HEK293 (cell line): Measurements from ENCODE around the gene TNNI3K.

ENCODE experiments used
- CTCF ChIA-PET: fragments of 350-600 bp; formaldehyde crosslinking; extraction: SDS; loops from one replicate; lab custom pipeline; 2021; ENCODE audit warnings: antibody characterized with exemption; lab: Yijun Ruan, JAX
- POLR2A ChIA-PET: fragments of 300-600 bp; formaldehyde crosslinking; extraction: SDS; loops from one replicate; lab custom pipeline; 2020; ENCODE audit warnings: antibody characterized with exemption, inconsistent platforms; lab: Yijun Ruan, JAX
- H3K27ac ChIP-seq: fragments of 200-500 bp; sonication (Bioruptor generic); 2 replicates; pipeline ENCODE4 v1.5.1; 2014; ENCODE audit warnings: low read depth, low read length, control low read depth, inconsistent platforms; ENCODE audit errors: extremely low read depth
- H3K36me3 ChIP-seq, 2 experiments: fragments of 200-500 bp in 1 of 2; sonication (Bioruptor generic) in 1 of 2; 1 replicate in 1 of 2; 2 replicates in 1 of 2; pipeline ENCODE4 v1.5.1; 2014 to 2017; ENCODE audit warnings: inconsistent platforms in 2 of 2, low read length in 2 of 2; ENCODE audit not compliant: control insufficient read depth in 2 of 2, insufficient read depth in 1 of 2
- H3K4me1 ChIP-seq: fragments of 200-500 bp; sonication (Bioruptor generic); 2 replicates; pipeline ENCODE4 v1.5.1; 2014; ENCODE audit warnings: mild to moderate bottlenecking, low read length, inconsistent platforms; ENCODE audit not compliant: control insufficient read depth, insufficient read depth
- H3K4me3 ChIP-seq: 2 replicates; pipeline ENCODE4 v1.5.1; 2011; ENCODE audit warnings: low read depth, mild to moderate bottlenecking, control low read depth, low read length, moderate library complexity
- H3K9me3 ChIP-seq: fragments of 200-500 bp; sonication (Bioruptor generic); 2 replicates; pipeline ENCODE4 v1.5.1; 2014; ENCODE audit warnings: low read depth, low read length, inconsistent platforms; ENCODE audit not compliant: control insufficient read depth, insufficient read depth
- BCL11A ChIP-seq: fragments of 450-650 bp; formaldehyde crosslinking; IDR thresholded peaks from 2 replicates; pipeline ENCODE4 v1.5.1; 2016; ENCODE audit warnings: low read depth, missing biosample characterization, missing genetic modification characterization
- HOXD13 ChIP-seq: sonication (generic); formaldehyde crosslinking; IDR thresholded peaks from 2 replicates; pipeline ENCODE4 v1.8.0; 2022; ENCODE audit warnings: missing genetic modification reagents, borderline replicate concordance
- PATZ1 ChIP-seq: fragments of 450-650 bp; formaldehyde crosslinking; IDR thresholded peaks from 2 replicates; pipeline ENCODE4 v1.5.1; 2016; ENCODE audit warnings: missing biosample characterization, missing genetic modification characterization
- TSHZ1 ChIP-seq: fragments of 450-650 bp; formaldehyde crosslinking; IDR thresholded peaks from 2 replicates; pipeline ENCODE4 v1.5.1; 2016; ENCODE audit warnings: missing biosample characterization, missing genetic modification characterization, borderline replicate concordance
- ZBTB48 ChIP-seq: fragments of 450-650 bp; formaldehyde crosslinking; IDR thresholded peaks from 2 replicates; pipeline ENCODE4 v1.5.1; 2016; ENCODE audit warnings: missing biosample characterization, missing genetic modification characterization
- ZBTB49 ChIP-seq: fragments of 450-650 bp; formaldehyde crosslinking; IDR thresholded peaks from 2 replicates; pipeline ENCODE4 v1.5.1; 2016; ENCODE audit warnings: missing biosample characterization, missing genetic modification characterization, low read depth
- ZFP41 ChIP-seq: fragments of 450-650 bp; formaldehyde crosslinking; IDR thresholded peaks from 2 replicates; pipeline ENCODE4 v1.5.1; 2016; ENCODE audit warnings: missing biosample characterization, missing genetic modification characterization, borderline replicate concordance
- ZNF121 ChIP-seq: fragments of 450-650 bp; formaldehyde crosslinking; IDR thresholded peaks from 2 replicates; pipeline ENCODE4 v1.5.1; 2016; ENCODE audit warnings: missing biosample characterization, missing genetic modification characterization
- ZNF138 ChIP-seq: fragments of 450-650 bp; formaldehyde crosslinking; IDR thresholded peaks from 2 replicates; pipeline ENCODE4 v1.5.1; 2016; ENCODE audit warnings: missing biosample characterization, missing genetic modification characterization, borderline replicate concordance
- ZNF184 ChIP-seq: fragments of 450-650 bp; IDR thresholded peaks from 2 replicates; pipeline ENCODE4 v1.5.1; 2018; ENCODE audit warnings: missing biosample characterization, mild to moderate bottlenecking, missing genetic modification characterization
- ZNF202 ChIP-seq: fragments of 450-650 bp; formaldehyde crosslinking; IDR thresholded peaks from 2 replicates; pipeline ENCODE4 v1.5.1; 2016; ENCODE audit warnings: missing biosample characterization, missing genetic modification characterization, borderline replicate concordance
- ZNF354C ChIP-seq: fragments of 450-650 bp; formaldehyde crosslinking; IDR thresholded peaks from 2 replicates; pipeline ENCODE4 v1.5.1; 2016; ENCODE audit warnings: missing biosample characterization, missing genetic modification characterization, low read depth, borderline replicate concordance
- ZNF529 ChIP-seq: fragments of 450-650 bp; formaldehyde crosslinking; IDR thresholded peaks from 2 replicates; pipeline ENCODE4 v1.5.1; 2017; ENCODE audit warnings: missing genetic modification characterization, missing biosample characterization; ENCODE audit not compliant: insufficient replicate concordance
- ZNF548 ChIP-seq: fragments of 450-650 bp; formaldehyde crosslinking; IDR thresholded peaks from 2 replicates; pipeline ENCODE4 v1.5.1; 2016; ENCODE audit warnings: missing biosample characterization, missing genetic modification characterization
- ZNF571 ChIP-seq: fragments of 450-650 bp; formaldehyde crosslinking; IDR thresholded peaks from 2 replicates; pipeline ENCODE4 v1.5.0; 2017; ENCODE audit warnings: missing biosample characterization, missing genetic modification characterization
- ZNF621 ChIP-seq: fragments of 450-650 bp; formaldehyde crosslinking; IDR thresholded peaks from 2 replicates; pipeline ENCODE4 v1.5.1; 2017; ENCODE audit warnings: missing biosample characterization, missing genetic modification characterization
- ZNF623 ChIP-seq: fragments of 450-650 bp; formaldehyde crosslinking; IDR thresholded peaks from 2 replicates; pipeline ENCODE4 v1.5.1; 2016; ENCODE audit warnings: missing biosample characterization, missing genetic modification characterization
- ZNF768 ChIP-seq: fragments of 450-650 bp; formaldehyde crosslinking; IDR thresholded peaks from 2 replicates; pipeline ENCODE4 v1.5.1; 2018; ENCODE audit warnings: missing biosample characterization, mild to moderate bottlenecking, missing genetic modification characterization
- ZNF776 ChIP-seq: fragments of 450-650 bp; formaldehyde crosslinking; IDR thresholded peaks from 2 replicates; pipeline ENCODE4 v1.5.0; 2017; ENCODE audit warnings: missing biosample characterization, missing genetic modification characterization, borderline replicate concordance
- ZNF777 ChIP-seq: fragments of 450-650 bp; formaldehyde crosslinking; IDR thresholded peaks from 2 replicates; pipeline ENCODE4 v1.5.1; 2017; ENCODE audit warnings: missing biosample characterization, missing genetic modification characterization, borderline replicate concordance
- ZNF791 ChIP-seq: fragments of 450-650 bp; formaldehyde crosslinking; IDR thresholded peaks from 2 replicates; pipeline ENCODE4 v1.5.1; 2016; ENCODE audit warnings: missing biosample characterization, missing genetic modification characterization
- ZNF792 ChIP-seq: fragments of 450-650 bp; formaldehyde crosslinking; IDR thresholded peaks from 2 replicates; pipeline ENCODE4 v1.5.1; 2016; ENCODE audit warnings: missing biosample characterization, missing genetic modification characterization
- ZXDB ChIP-seq: fragments of 450-650 bp; formaldehyde crosslinking; IDR thresholded peaks from 2 replicates; pipeline ENCODE4 v1.5.1; 2016; ENCODE audit warnings: missing biosample characterization, missing genetic modification characterization

Gene TNNI3K

GRCh38 chr1:74367175-74367813 lies 132.1 kb downstream of the TNNI3K start:
- no peak overlapping the region for H3K27ac ChIP-seq
- H3K4me1 ChIP-seq, result no peaks in the 10 kb centered on the region
- POLR2A ChIA-PET, result no interaction called here
- H3K36me3 ChIP-seq, result no peaks in the 10 kb centered on the region
- TF ChIP-seq ZNF623, result no peak
- no peak for TF ChIP-seq ZNF354C
- TF ChIP-seq, all 188 proteins: peak for 0
- CTCF ChIA-PET, result interaction anchor here (0.6 to 0.7 kb wide), 2 partner anchors 70 to 237 kb away, joined by 3 read pairs; no protein-coding TSS in a partner anchor
- Histone ChIP-seq H3K9me3 (no peaks in the 10 kb centered on the region), H3K4me3 (no peak overlapping the region)

DNA sequence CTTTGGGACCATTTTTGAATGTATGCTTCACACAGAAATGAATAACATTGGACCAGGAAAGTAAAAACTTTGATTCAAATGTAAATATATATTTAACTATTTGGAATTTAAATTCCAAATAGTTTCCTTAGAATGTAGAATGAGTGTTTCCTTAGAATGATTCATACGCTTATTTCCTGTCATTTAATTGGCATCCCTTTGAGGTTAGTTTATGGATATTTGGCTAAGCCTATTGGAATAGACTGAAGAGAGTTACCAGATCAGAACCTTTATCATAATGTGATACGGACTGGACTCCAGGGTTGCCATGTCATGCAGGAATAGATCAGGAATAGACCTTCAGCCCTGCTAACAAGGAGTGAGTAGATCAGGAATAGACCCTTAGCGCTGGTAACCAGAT lies 133.1 kb downstream of the TNNI3K start:
- Histone ChIP-seq H3K4me3 (no peak overlapping the region), H3K9me3 (no peaks in the 10 kb centered on the region), H3K4me1 (no peaks in the 10 kb centered on the region)
- CTCF ChIA-PET, result no interaction called here
- TF ChIP-seq ZNF529 (tag by site-specific recombination), result no peak
- TF ChIP-seq, all 188 proteins: peak for 0
- no peaks in the 10 kb centered on the region for H3K36me3 ChIP-seq
- no peak overlapping the region for H3K27ac ChIP-seq
- POLR2A ChIA-PET, result no interaction called here

DNA sequence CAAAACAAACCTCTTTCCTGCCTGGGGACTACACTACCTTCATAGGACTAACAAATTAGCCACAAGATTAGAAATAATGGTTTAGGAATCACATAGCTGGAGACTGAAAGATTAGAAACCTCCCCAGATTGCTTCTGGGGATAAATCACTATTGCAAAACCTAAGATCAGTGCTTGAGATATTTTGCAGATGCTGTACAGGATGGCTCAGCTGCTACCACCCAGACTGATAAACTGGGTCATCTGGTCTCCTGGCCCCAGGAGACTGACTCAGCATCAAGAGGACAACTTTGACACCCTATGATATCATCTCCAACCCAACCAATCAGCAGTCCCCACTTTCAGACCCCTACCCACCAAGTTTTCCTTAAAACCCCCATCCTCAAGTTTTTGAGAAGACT lies 140.2 kb downstream of the TNNI3K start:
- no peaks in the 10 kb centered on the region for H3K36me3 ChIP-seq
- no peaks in the 10 kb centered on the region for H3K4me1 ChIP-seq
- no peaks in the 10 kb centered on the region for H3K9me3 ChIP-seq
- H3K27ac ChIP-seq, result no peak overlapping the region
- ChIA-PET CTCF (interaction anchor here (2.3 kb wide), 1 partner anchor 314 kb away, joined by 6 read pairs; no protein-coding TSS in a partner anchor), POLR2A (no interaction called here)
- H3K4me3 ChIP-seq, result no peak overlapping the region
- TF ChIP-seq ZBTB48, result no peak
- TF ChIP-seq ZNF791 (tag by site-specific recombination), result no peak
- no peak for TF ChIP-seq ZNF571
- TF ChIP-seq ZNF792 (tag by site-specific recombination), result no peak
- TF ChIP-seq ZNF621 (tag by site-specific recombination), result no peak
- no peak for TF ChIP-seq ZNF138
- TF ChIP-seq ZNF121 (tag by site-specific recombination), result no peak
- no peak for TF ChIP-seq ZNF184
- TF ChIP-seq ZXDB (tag by site-specific recombination), result no peak
- no peak for TF ChIP-seq ZNF768
- no peak for TF ChIP-seq ZNF202
- TF ChIP-seq ZBTB49 (tag by site-specific recombination), result no peak
- no peak for TF ChIP-seq ZNF548 (tag by site-specific recombination)
- no peak for TF ChIP-seq ZNF776 (tag by site-specific recombination)
- TF ChIP-seq ZFP41 (tag by site-specific recombination), result no peak
- no peak for TF ChIP-seq TSHZ1 (tag by site-specific recombination)
- no peak for TF ChIP-seq ZNF777 (tag by site-specific recombination)
- TF ChIP-seq HOXD13 (CRISPR knock-in tag), result no peak
- TF ChIP-seq PATZ1 (tag by site-specific recombination), result no peak
- TF ChIP-seq BCL11A, result no peak
